Right atrium auricular region (tissue), 2 donors: Measurements from ENCODE around the gene CTAGE1. TPM values are rescaled to one million over a fixed set of nuclear protein-coding genes. Genes with fewer than 3 reads are reported as not detected.

ENCODE experiments used
- DNase-seq: peaks from one replicate; pipeline ENCODE4 v3.0.0-alpha.2; 2019; ENCODE audit warnings: low spot score
- H3K27ac ChIP-seq, 2 donors: fragments of 200-600 bp; sonication (generic); 1 replicate in 1 of 2; 2 replicates in 1 of 2; pipeline ENCODE4 v1.5.1; 2016 to 2019
- H3K27me3 ChIP-seq, 2 donors: fragments of 200-600 bp; sonication (generic); one replicate each; pipeline versions ENCODE4 v1.5.1 to v1.6.0; 2017 to 2019
- H3K36me3 ChIP-seq: fragments of 200-600 bp; sonication (generic); one replicate; pipeline ENCODE4 v1.5.1; 2016
- H3K4me1 ChIP-seq, 2 donors: fragments of 200-600 bp; sonication (generic); one replicate each; pipeline versions ENCODE4 v1.5.1 to v1.6.0; 2017 to 2019
- H3K4me3 ChIP-seq, 2 donors: fragments of 200-600 bp; sonication (generic); 1 replicate in 1 of 2; 2 replicates in 1 of 2; pipeline ENCODE4 v1.5.1; 2017 to 2019; ENCODE audit warnings: mild to moderate bottlenecking in 1 of 2, moderate library complexity in 1 of 2
- H3K9me3 ChIP-seq, 2 donors: fragments of 200-600 bp; sonication (generic); one replicate each; pipeline ENCODE4 v1.5.1; 2019
- CTCF ChIP-seq, 2 donors: fragments of 200-600 bp; sonication (generic); IDR thresholded peaks; one replicate each; pipeline ENCODE4 v1.5.1; 2019; ENCODE audit warnings: antibody characterized with exemption in 2 of 2
- total RNA-seq, 2 donors: library from RNA; depleted of rRNA; stranded (reverse); fragments of >200 nt; gene quantifications; one replicate each; pipeline ENCODE4 v1.1.0, GENCODE V29; 2016

Gene CTAGE1
- total RNA-seq, 2 donors from 2014 or later: 0.08 TPM; not detected in 1

DNA sequence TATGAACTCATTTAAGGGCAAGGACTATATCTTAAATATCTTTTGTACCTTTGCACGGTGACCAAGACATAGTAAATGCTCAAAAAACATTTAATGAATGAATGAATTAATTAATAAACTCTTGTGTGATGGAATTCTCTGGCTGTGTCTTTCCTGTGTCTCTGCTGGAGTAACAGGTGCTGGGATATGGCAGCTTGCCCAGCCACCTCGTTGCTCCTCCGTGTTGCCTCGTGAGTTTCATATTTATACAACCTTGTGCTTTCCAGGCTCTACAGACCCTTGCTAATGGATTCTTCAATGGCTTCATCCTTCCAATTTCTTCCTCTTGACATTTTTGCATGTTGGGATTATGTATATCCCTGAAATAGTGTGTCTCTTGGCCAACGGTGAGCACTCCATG, 30.4 kb downstream of the CTAGE1 start:
- DNase-seq: no peak
- no peak for TF ChIP-seq CTCF (IDR thresholded peaks at IDR 0.05)
- H3K36me3 ChIP-seq: no peaks in the 10 kb centered on the region
- H3K4me3 ChIP-seq: no peak overlapping the region
- H3K9me3 ChIP-seq: no peaks in the 10 kb centered on the region
- H3K27me3 ChIP-seq: no peaks in the 10 kb centered on the region
- peaks cover 0 to 10% of the 10 kb centered on the region in 2 donors for H3K4me1 ChIP-seq
- peak overlapping the region in 1 of 2 donors; percentile 82 for H3K27ac ChIP-seq

DNA sequence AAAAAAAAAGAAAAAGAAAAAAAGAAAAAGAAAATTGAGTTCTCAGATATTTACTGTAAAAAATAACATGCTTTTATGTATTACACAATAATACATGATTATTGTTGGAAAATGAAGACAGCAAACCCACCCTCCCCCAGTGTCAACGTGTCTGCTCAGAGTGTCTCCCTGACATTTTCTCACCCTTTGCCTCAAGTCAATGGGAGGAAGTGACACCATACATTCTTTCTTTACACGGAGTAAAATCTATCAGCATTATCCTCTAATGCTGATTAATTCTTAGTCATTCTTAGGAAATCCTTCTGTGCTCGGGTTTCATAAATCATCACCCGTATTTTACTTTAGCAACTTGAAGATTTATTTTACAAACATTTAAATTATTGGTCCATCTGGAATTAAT, 32.0 kb downstream of the CTAGE1 start:
- DNase-seq: no peak
- no peaks in the 10 kb centered on the region for H3K36me3 ChIP-seq
- H3K4me3 ChIP-seq: no peak overlapping the region
- peaks cover 0 to 4% of the 10 kb centered on the region in 2 donors for H3K4me1 ChIP-seq
- no peaks in the 10 kb centered on the region for H3K9me3 ChIP-seq
- H3K27ac ChIP-seq: no peak overlapping the region
- no peaks in the 10 kb centered on the region for H3K27me3 ChIP-seq
- no peak for TF ChIP-seq CTCF (IDR thresholded peaks at IDR 0.05)

GRCh38 chr18:22378672-22379282, 38.9 kb downstream of the CTAGE1 start:
- Histone ChIP-seq H3K4me3 (no peak overlapping the region), H3K9me3 (no peaks in the 10 kb centered on the region), H3K27me3 (no peaks in the 10 kb centered on the region), H3K36me3 (no peaks in the 10 kb centered on the region), H3K27ac (no peak overlapping the region), H3K4me1 (no peaks in the 10 kb centered on the region)
- DNase-seq: no peak
- peak in 1 of 2 donors; percentile 63 for TF ChIP-seq CTCF (IDR thresholded peaks at IDR 0.05)

GRCh38 chr18:22377769-22378168, 39.9 kb downstream of the CTAGE1 start:
- Histone ChIP-seq H3K4me1 (no peaks in the 10 kb centered on the region), H3K27me3 (no peaks in the 10 kb centered on the region), H3K27ac (no peak overlapping the region), H3K36me3 (no peaks in the 10 kb centered on the region), H3K4me3 (no peak overlapping the region), H3K9me3 (no peaks in the 10 kb centered on the region)
- DNase-seq: no peak
- no peak for TF ChIP-seq CTCF (IDR thresholded peaks at IDR 0.05)

DNA sequence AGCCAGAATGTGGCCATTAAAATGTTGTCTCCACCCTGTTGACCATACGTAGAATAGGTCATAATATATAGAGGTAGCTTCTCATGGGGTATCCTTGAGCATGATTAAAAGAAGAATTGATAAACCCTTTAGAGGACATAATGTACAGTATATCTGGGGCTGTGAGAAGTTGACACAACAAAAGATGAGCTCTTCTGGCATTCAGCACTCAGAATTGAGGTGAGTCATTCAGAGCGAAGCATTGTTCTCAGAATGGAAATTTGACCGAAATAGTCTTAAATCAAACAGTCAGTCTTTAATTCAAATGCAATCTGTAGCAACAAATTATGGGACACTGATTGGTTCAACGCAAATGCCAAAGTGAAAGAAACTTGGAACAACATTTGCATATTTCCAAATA, 47.3 kb downstream of the CTAGE1 start:
- DNase-seq: no peak
- no peaks in the 10 kb centered on the region for H3K9me3 ChIP-seq
- peak overlapping the region in 1 of 2 donors; percentile 5 for H3K27ac ChIP-seq
- no peaks in the 10 kb centered on the region for H3K4me1 ChIP-seq
- no peaks in the 10 kb centered on the region for H3K36me3 ChIP-seq
- no peak for TF ChIP-seq CTCF (IDR thresholded peaks at IDR 0.05)
- H3K4me3 ChIP-seq: no peak overlapping the region
- H3K27me3 ChIP-seq: no peaks in the 10 kb centered on the region

GRCh38 chr18:22368021-22368420, 49.7 kb downstream of the CTAGE1 start:
- Histone ChIP-seq H3K4me1 (no peaks in the 10 kb centered on the region), H3K4me3 (no peak overlapping the region), H3K27me3 (no peaks in the 10 kb centered on the region), H3K36me3 (no peaks in the 10 kb centered on the region), H3K27ac (peak overlapping the region in 1 of 2 donors; percentile 79), H3K9me3 (no peaks in the 10 kb centered on the region)
- no peak for DNase-seq
- no peak for TF ChIP-seq CTCF (IDR thresholded peaks at IDR 0.05)
